Activated CD8-positive, alpha-beta memory T cell treated with anti-CD3 and anti-CD28 coated beads, Interleukin-2, amount 50 U/mL, for 1 hour (primary cell): ENCODE data around the gene PDIA4.
"Not testable (repeated sequence)": the region's sequence is repeated elsewhere in the genome, so short reads cannot be mapped to it uniquely, and the experiment has no call there.

Experiments
- DNase-seq: peaks from one replicate; pipeline ENCODE4 v3.0.0-alpha.2; 2020; ENCODE audit errors: extremely low read depth

The PDIA4 gene

DNA sequence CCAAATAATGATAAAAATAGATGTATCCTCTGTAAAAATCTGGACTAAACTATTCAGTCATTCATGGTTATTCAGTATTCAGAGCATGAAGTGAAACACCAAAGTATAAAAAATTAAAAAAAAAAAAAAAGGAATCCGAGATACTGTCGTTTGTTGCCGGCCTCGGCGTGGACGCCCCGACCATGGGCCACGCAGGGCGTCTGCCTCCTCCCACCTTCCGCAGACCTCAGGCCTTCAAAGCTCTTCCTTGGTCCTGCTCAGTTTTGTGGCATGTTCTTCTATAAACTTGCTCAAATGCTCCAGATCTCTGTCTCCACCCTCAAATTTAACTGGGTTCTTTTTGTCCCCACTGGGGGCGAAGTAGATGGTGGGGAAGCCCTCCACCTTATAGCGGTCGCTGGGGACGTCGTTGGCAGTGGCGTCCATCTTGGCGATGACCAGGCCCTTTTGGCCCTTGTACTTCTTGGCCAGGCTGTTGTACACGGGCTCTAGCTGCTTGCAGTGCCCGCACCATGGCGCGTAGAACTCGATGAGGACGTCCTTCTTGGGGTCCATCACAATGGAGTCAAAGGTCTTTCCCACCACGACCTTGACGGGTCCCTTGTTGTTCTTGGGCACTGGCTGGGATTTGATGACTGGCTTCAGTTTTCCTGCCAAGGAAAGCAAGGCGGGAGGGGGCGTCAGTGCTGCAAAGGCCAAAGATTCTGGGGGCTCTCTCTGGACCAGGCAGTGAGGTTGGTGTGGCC is 24.6 kb downstream of the PDIA4 start:
- DNase-seq = no peak

DNA sequence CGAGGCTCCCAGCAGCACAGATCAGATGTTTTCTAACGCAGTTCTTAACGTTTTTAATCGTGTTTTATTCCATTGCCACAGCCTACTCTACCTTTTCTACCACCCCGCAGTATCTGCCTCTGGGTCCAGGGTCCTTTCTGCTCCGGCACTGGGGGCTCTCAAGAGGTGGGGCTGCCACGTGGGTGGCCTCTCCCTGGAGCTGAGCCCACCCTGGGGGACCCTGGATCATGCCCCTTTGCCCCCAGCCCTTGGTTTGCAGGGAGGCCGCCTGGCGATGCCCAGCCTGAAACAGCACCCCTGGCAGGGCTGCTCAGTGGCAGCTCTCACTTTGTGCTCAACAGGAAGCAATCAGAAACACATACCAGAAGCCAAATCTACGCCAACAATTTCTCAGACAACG is 25.3 kb downstream of the PDIA4 start:
- DNase-seq = no peak

DNA sequence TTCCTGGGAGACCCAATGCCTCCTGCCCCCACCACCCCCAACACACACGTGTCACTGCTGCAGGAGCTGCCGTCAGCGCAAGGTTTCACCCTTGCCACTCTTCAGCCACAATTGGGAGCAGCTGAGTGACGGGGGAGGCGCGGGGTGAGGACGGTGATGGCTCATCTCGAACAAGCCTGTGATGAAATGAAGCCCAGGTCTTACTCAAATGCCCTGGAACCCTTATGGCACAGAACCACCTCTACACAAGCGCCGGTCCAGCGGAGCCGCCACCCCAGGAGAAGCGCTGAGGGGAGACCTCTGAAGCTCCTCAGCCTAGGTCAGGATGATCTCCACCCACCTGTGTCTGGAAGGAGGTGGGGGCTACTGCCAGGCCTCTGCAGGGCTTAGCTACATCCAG is 25.7 kb downstream of the PDIA4 start:
- no peak for DNase-seq

DNA sequence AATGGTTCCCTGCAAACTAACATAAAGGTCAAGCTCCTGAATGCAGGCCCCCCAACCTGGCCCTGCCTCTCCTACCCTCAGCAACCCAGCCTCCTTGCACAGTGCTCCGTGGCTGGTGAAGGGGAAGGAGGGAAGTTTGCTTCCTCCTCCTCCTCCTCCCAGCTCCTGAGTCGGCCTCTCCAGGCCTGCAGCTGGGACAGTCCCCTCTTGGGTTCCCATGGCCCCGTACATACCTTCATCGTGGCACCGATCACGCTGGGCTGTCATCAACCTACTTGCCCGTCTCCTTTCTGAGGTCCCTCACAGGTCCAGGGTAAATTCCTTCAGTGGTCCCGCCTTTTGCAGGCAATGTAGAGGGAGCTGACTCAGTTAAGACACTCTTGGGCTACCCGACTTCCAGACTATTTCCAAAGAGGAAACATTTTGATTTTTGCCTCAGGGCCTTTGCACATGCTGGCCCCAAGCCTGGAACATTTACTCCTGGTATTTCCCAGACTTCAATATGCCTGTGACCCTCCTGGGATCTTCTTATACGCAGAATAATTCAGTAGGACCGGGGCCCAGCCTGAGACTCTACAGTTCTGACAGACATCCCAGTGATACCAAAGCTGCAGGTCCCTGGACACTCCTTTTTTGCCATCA is 26.8 kb downstream of the PDIA4 start:
- DNase-seq = no peak

DNA sequence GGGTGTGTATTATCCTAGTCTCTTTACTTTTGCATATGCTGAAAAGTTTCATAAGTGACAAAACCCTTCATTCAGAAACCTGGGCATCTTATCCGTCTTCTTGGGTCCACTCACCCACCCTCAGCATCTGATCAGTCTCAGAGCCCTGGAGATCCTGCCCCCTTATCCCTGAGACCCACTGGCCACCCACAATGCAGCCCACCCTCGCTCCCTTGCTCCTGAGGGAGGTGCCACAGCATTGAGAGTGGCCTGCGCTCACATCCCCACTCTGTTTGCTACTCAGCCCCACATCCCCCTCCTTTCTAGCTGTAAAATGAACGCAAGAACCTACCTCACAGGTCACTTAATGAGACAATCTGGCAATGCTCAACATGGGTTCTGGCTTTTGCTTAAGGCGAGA is 27.3 kb downstream of the PDIA4 start:
- no peak for DNase-seq

DNA sequence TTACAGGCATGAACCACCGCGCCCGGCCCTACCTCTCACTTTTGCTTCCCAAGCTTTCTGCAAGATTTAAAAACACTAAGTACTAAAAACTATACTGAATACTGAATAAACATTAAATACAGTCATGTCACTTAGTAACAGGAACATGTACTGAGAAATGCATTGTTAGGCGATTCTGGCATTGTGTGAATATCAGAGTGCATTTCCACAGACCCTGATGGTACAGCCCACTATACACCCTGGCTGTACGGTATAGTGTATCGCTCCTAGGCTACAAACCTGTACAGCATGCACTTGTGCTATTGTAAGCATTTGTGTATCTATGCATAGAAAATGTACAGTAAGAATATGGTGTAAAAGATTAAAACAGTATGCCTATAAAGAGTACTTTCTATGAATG is 29.1 kb downstream of the PDIA4 start:
- no peak for DNase-seq

DNA sequence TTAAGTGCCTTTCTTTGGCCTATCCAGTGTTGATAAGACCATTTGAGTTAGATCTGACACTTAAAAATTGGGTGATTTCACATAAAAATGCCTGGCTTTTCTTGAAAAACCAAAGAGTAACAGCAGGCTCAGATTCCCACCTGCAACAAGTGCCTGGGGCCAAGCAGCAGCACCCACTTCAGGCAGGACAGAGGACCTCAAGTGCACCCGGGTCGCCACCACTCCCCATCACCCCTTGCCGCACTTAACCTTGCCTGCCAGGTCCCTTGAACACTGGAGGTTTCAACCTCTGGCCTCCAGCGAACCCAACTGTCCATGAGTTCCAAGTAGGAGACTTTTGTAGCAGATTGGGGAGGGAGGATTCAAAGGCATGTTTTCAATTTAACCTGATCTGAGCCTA is 30.8 kb downstream of the PDIA4 start:
- no peak for DNase-seq

DNA sequence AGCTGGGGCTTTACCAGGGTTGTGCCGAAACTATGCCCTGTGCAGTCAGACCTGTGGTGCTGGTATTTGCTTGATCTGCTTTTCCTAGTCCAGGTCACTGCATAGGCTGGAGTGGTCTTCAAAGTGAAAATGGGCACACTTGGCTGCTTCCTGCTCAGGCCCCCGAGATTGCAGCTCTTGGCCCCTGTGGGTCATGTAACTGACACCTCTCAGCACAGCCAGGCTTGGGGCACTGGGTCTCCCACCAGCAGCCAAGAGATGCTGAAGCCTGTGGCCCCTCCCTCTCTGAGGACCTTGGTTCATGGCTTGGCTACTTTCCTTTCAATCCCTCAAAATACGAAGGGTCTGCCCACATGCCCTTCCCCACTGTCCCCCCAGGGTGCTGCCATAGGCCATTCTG is 33.7 kb downstream of the PDIA4 start:
- DNase-seq = no peak

DNA sequence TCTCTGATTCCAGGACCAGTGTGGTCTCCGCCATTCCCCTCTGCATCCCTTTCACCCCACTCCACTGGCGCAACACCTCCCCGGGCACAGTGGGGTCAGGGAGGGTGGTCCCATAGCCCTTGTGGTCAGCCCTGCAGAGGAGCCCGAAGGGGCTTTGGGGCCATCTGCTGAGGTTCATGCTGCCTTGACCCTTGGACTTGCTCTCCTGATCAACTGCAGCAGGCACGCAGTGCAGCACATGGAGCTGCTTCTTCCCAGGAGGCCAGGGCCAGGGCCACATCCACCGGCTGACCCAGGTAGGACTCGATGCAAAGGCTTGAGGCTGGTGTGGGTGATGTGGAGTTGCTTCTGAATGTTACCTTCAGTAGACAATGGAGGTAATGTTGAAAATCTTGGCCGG is 35.1 kb downstream of the PDIA4 start:
- no peak for DNase-seq

DNA sequence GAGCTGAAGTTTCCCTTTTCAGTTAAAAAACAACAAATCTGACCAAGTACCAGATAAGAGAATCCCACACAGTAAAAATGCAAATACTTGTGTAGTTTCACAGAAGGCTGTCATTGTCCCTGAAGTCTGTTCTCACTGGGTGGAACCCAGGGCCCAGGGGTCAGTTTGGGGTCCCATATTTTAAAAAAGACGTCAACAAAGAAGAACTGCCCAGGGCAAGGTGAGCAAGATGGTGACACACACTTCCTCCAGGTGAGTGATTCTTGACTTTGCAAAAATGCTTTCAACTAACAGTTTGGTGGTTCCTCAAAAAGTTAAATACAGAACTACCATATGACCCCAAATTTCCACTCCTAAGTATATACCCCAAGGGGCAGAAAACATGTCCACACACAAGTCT is 36.8 kb downstream of the PDIA4 start:
- DNase-seq = no peak

DNA sequence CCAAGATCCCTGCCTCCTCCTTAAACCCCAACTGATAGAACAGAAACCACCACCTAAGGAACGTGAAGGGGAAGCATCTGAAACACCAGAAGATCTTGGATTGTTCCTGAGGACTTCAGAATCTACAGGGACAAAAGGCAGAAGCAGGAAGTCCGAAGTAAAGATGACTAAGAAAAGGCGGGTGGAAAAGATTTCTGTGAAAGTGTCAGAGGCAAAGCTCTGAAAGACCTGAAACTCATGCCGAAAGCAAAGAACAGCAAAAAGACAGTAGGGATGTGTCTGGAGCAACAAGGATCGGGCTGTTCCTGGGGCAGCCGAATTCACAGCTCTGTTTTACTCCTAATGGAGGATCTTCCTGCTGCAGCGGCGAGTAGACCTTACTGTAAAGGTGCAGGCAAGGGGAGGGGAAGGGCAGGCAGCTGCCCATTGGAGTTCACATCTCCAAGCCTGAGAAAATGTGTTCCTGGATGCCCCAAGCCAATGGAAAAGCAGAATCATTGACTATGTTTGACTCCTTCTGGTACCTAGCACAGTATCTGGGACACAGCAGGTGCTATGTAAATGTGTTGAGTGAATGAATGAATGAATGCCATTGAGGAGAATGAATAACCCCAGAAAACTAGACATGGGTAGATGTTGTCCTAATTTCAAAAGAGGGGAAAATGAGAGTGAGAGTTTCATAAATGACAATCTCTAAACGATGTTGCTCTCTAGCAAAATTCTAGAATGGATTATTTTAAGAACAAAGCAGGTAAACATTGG is 40.4 kb downstream of the PDIA4 start:
- DNase-seq = no peak

DNA sequence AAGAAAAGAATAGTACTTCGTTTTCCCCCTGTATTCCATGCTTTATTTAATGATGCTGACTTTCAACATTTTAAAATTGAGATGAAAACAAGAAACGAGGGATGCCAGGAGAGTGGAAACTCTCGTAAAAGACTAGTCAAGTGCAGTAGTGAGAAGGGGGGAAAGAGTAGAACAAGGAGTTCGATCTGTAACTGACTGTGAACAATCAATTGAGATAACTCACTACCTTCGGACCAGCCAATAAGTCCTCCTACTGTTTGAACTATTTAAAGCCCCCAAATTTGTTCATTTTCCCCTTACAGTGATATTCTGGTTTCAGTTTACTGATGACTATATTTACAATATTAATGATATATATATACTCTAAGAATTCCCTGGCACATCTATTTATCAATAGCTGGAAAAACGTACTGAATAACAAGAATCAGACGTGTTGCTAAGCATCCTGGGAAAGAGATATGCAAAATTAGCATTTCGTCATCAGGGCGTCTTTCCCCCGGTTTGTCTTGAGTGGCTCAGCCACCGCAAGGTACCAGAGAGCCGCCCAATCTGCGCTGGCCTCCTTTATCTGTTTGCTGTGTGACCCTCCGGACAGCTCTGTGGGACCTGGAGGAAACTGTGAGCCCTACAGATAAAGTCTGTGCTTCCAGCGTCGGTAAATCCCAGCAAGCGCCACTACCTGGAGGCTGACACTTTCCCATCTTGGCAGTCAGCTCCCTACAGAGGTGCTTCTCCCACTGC is 41.1 kb downstream of the PDIA4 start:
- peak; percentile 63 for DNase-seq

DNA sequence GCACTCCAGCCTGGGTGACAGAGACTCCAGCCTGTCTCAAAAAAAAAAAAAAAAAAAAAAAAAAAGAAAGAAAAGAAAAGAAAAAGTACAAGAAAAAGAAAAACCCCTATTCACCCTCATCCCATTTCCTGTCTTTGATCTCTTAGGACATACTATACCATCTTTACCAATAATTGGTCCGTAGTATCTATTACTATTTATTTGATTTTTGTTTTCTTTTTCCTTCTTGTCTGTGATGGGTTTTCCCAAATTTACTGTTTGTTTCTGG is 41.6 kb downstream of the PDIA4 start:
- DNase-seq = no peak

DNA sequence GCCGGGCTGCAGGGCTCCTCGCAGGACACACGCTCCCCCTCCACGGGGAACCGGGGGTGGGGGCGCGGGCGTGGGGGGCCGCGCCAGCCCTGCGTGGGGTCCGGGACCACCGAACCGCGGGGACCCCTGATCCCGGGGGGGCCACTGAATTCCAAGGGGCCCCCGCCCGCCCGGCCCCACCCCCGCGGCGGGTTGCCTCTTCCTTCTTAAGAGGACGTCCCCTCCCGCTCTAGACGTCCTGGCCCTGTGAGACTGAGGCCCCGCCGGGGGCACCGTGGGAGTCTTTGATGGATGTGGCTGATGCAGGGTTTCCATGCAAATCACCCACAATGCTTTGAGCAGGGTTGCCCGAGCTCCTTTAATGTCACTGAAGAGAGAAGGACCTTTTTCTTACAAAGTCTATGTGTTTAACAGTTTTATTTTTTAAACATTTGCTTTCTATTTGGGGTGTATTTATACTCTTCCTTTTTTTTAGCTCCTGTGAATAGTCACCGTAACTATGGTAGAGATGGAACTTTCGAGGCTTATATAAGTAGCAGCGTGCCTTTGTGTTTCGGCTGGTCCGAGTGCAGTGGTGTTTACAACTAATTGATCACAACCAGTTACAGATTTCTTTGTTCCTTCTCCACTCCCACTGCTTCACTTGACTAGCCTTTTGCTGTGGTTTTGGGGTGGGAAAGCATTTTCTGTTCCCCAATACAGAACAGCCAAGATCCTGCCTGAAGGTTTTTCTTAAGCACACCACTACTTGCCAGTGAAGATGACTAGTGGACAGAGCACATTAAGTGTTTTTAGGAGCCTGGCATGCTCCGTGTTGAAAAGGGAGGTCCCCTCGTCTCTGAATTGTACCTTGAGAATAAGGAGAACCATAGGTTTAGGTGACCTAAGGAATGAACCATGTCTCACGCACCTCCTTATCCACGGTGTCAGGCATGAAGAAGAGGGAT is 44.8 kb downstream of the PDIA4 start:
- DNase-seq = peak; percentile 79

DNA sequence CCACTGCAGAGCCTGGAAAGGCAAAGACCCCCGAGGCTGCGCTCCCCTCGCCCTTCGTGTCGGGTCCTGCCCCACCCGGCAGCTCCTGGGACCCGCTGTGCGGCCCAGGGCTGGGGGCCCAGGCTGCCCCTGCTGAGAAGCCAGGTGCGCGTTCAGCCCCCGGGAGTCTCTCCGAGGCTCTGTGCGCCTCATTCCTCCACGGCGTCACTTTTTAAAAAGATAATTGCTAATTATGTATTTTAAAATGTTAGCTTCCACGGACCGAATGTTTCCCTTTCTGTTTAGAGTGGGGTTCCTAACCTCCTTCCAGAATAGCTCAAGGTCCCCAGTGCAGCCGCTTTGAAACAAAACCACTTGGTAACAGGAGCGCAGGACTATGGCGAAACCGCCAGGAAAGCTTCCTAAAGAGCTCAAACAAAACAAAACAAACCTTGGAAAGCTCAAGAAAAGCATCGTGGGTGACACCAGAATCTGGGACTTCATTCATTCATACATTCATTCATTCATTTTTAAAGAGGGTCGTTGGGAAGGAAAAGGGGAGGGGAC is 45.6 kb downstream of the PDIA4 start:
- DNase-seq = no peak

DNA sequence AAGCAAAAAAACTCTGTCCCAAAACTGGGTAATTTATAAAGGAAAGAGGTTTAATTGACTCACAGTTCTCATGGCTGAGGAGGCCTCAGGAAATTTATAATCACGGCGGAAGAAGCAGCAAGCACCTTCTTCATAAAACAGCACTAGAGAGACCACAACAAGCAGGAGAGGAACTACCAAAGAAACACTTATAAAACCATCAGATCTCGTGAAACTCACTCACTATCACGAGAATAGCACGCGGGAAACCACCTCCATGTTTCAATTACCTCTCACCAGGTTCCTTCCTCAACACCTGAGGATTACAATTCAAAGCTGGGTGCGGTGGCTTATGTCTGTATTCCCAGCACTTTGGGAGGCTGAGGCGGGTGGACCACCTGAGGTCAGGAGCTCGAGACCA is 48.5 kb downstream of the PDIA4 start:
- no peak for DNase-seq

DNA sequence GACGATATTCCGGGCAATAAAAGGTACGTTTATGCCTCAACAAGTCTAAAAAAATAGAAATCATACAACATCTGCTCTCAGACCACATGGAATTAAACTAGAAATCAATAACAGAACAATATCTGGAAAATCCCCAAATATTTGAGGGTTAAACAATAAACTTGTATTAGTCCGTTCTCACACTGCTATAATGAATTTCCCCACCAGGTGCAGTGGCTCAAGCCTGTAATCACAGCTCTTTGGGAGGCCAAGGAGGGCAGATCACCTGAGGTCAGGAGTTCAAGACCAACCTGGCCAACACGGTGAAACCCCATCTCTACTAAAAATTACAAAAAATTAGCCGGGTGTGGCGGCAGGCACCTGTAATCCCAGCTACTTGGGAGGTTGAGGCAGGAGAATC is 49.2 kb downstream of the PDIA4 start:
- DNase-seq = not testable (repeated sequence)

DNA sequence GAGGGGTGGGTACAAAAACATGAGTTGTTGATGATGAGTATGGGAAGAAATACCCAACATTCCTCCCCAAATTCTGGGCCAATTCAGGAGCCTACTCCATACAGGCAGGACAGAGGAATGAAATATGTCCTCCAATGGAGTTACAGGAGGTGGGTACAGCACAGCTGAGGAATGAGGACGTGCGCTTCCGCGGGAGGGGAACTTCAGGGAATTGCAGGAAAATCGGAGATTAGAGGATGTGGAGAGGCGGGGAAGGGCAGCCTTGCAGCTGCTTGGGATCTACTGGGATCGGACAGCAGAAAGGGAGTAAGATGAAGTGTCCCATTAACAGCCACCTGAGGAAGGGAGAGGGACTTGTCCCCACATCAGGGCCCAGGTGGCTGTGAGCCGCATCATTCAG is 50.2 kb downstream of the PDIA4 start:
- DNase-seq = no peak

DNA sequence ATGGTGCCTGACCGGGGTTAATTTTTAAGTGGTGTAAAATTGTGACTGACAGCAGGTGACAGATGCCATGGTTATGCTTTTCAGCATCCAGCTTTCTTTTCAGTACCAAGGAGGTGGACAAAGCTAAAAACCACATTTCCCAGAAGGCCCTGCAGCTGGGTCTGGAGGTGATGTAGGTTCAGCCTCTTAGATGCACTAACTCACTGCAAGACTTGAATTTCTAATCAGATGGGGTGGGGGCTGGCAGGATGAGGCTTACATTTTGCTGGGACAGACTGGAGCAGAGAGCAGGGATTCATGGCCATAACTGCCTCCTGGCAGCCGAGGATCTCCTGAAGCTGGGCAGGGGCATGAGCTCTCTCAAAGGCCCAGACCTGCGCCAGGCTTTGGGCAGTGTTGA is 52.4 kb downstream of the PDIA4 start:
- no peak for DNase-seq

DNA sequence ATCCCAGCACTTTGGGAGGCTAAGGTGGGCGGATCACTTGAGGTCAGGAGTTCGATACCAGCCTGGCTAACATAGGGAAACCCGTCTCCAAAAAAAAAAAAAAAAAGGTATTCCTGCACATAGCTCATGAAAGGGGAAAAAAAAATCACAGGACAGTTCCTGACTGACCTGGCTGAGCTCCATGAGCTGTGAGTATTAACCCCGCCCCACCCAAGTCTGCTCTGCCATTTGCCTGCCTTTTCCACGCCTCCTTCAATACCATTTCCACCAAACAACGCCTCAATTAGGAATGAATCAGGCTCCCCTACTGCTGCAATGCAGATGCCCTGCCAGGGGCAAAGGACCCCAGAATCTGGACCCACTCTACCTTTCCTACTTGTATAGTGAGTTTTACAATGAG is 55.0 kb downstream of the PDIA4 start:
- no peak for DNase-seq

DNA sequence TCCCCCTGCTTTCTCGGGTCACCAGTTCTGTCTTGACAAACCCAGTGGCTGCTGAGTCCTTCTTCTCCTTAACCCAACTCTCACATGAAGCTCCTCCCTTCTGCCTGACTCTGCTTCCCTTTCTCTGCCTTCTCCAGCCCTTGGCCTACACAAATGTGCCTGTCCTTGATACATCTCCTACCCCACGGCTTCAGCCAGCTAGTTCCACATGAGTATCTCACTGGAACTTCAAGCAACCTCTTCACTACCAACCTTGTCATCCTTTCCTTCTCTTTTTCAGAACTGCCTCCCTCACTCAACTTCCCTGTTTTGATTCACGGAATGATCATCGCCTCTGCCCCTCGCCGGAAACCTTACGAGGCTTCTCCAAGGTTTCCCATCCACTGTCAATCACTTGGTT is 55.9 kb downstream of the PDIA4 start:
- no peak for DNase-seq
